Suprapubic skin (tissue), 3 donors: ENCODE measurements around the gene LEMD3.

Source experiments
- CTCF ChIP-seq, 2 donors: fragments of 200-600 bp in 1 of 2; fragments of 450-650 bp in 1 of 2; sonication (generic) in 1 of 2; IDR thresholded peaks; one replicate each; pipeline ENCODE4 v1.5.1; 2016 to 2019; ENCODE audit warnings: antibody characterized with exemption in 2 of 2, mild to moderate bottlenecking in 1 of 2, moderate library complexity in 1 of 2
- POLR2A ChIP-seq, 2 donors: fragments of 450-650 bp; IDR thresholded peaks; one replicate each; pipeline ENCODE4 v1.6.1; 2017; ENCODE audit warnings: antibody characterized with exemption in 2 of 2, mild to moderate bottlenecking in 2 of 2, moderate library complexity in 2 of 2

DNA sequence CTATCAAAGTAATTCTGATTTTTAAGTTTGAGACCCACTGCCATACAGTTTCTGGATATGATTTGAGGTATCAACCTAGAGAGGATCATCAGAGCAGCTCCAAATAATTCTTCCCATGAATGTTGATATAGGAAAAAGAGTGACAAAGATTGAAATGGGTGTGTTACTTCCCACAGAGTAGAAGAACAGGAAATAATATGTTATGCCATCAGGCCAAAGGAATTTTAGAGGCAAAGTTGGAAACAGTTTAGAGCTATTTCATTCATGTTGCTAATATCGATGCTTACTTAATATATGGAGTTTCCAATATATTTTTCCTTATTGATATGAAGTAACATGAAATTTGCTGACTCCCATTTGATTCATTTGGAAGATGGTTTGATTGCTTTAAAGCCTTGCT, 100.2 kb downstream of the LEMD3 start:
- TF ChIP-seq CTCF (IDR thresholded peaks at IDR 0.05) (no peak), POLR2A (IDR thresholded peaks at IDR 0.05) (no peak)
